Vagina (tissue), 2 donors: ENCODE results near the gene CCDC57.

ENCODE experiments used
- POLR2A ChIP-seq, 2 donors: fragments of 450-650 bp; IDR thresholded peaks; one replicate each; pipeline ENCODE4 v1.6.1; 2017; ENCODE audit warnings: antibody characterized with exemption in 2 of 2, mild to moderate bottlenecking in 2 of 2, moderate library complexity in 2 of 2
- POLR2AphosphoS5 ChIP-seq, 2 donors: sonication (generic); formaldehyde crosslinking; IDR thresholded peaks; one replicate each; pipeline ENCODE4 v1.9.0; 2017; ENCODE audit warnings: antibody characterized with exemption in 2 of 2, mild to moderate bottlenecking in 2 of 2, low read depth in 1 of 2; ENCODE audit not compliant: insufficient read depth in 1 of 2
- TF ChIP-seq, protein P1 (sequence below), 3 experiments: fragments of 450-650 bp in 2 of 3; fragments of 200-600 bp in 1 of 3; sonication (generic) in 1 of 3; IDR thresholded peaks; one replicate each; pipeline ENCODE4 v1.5.1; 2017 to 2019; ENCODE audit warnings: antibody characterized with exemption in 3 of 3, mild to moderate bottlenecking in 2 of 3, moderate library complexity in 2 of 3

DNA sequence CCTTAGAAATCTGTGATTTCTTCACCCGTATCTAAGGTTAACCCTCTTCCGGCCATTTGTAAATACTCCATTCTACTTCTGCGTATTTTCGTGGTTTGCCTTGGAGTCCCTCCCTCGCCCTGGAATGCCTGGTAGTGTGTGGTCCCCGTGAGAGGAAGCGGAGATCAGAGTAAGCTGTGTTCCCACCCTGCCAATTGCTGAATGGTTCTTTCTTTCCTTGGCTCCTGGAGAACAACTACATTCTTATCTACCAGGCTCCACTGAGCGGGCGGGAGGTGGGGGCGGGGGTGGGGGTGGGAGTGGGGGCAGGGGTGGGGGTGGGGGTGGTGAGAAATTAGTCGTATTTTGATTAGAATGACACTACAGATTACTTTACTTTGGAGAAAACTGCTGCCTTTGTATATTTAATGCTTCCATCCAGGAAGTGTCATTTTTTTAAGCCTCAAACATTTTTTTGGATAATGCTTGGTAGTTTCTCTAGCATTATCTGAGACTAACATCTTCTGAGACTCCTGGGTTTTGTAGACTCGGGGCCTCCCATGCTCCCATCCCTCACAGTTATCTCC, 93.7 kb downstream of the CCDC57 start:
- TF ChIP-seq POLR2A (IDR thresholded peaks at IDR 0.05) (no peak), POLR2AphosphoS5 (IDR thresholded peaks at IDR 0.05; ENCODE audit: insufficient read depth in 1 of 2, low read depth in 1 of 2) (no peak)
- TF ChIP-seq, protein P1, sequence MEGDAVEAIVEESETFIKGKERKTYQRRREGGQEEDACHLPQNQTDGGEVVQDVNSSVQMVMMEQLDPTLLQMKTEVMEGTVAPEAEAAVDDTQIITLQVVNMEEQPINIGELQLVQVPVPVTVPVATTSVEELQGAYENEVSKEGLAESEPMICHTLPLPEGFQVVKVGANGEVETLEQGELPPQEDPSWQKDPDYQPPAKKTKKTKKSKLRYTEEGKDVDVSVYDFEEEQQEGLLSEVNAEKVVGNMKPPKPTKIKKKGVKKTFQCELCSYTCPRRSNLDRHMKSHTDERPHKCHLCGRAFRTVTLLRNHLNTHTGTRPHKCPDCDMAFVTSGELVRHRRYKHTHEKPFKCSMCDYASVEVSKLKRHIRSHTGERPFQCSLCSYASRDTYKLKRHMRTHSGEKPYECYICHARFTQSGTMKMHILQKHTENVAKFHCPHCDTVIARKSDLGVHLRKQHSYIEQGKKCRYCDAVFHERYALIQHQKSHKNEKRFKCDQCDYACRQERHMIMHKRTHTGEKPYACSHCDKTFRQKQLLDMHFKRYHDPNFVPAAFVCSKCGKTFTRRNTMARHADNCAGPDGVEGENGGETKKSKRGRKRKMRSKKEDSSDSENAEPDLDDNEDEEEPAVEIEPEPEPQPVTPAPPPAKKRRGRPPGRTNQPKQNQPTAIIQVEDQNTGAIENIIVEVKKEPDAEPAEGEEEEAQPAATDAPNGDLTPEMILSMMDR (IDR thresholded peaks at IDR 0.05): no peak
